ENCODE results near the gene SPDYE4.

The SPDYE4 gene

DNA sequence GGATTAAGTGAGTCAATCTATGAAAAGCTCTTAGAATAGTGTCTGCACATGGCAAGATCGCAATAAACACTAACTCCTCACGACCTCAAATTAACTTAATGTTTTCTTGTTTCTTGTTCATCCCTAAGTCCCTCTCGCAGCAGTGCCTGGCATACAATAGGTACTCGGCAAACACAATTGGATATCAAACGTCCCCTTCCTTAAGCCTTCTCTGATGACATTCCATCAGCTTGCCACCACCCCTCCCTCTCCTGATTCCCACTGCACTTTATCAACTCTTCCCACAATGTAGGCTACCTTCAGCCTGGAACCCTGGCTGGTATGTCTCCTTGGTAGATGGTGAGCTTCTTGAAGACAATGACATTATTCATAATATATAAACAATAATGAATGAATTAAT lies 47.1 kb downstream of the SPDYE4 start:
- no peak for DNase-seq (ENCODE audit: low spot score)

DNA sequence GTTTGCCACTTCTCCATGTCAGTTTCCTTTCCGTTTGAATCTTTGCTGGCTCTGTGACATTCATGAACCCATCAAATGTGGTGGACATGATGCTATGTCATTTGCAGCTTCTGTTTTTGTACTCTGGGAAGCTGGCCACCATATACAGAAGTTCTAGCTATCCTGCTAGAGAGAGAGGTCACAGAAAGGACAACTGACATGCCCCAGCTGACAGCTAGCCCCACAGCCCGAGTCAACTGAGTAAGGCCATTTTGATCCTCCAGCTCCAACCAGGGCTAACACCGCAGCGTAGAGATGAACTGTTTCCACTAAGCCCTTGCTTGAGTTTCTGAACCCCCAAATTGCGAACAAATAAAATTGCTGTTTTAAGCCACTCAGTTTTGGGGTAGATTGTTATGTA lies 47.5 kb downstream of the SPDYE4 start:
- DNase-seq (ENCODE audit: low spot score), result no peak

DNA sequence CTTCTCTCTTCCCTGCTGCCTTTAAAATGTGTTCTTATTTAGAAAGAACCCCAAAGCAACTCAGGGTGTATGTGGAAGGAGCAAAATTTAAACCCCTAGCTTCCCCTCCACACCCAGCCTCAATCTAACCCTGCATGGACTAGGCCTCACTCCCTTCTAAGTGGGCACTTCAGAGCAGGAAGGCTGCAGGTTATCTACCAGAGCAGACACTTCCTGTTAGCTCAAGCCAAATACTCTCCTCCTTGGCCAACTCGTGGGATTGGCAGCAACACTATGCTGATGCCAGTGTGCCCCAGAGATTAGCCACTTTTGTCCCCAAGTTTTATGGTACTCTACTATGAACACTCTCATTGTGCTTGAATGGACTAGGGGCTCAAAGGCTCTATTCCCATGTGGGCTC lies 49.3 kb downstream of the SPDYE4 start:
- no peak for DNase-seq (ENCODE audit: low spot score)

DNA sequence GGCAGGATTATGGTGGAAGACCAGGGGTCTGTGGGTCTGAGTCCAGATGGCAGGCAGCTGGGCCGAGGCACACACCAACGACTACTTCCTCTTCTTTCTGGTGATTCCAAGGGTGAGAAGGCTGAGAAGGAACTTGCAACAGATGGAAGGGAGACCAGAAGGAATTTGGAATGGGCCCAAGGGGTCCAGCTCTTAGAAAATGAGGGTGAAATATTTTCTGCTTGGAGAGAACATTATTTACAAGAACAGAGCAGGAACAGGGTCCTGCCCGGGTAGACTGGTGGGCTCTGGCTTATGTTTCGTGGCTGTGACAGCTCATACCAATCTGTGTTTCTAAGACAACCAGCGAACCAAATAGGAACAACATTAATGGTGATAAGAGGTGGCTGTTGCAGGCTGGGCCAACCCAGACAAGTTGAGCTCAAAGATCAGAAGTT lies 50.3 kb downstream of the SPDYE4 start:
- DNase-seq (ENCODE audit: low spot score), result no peak

DNA sequence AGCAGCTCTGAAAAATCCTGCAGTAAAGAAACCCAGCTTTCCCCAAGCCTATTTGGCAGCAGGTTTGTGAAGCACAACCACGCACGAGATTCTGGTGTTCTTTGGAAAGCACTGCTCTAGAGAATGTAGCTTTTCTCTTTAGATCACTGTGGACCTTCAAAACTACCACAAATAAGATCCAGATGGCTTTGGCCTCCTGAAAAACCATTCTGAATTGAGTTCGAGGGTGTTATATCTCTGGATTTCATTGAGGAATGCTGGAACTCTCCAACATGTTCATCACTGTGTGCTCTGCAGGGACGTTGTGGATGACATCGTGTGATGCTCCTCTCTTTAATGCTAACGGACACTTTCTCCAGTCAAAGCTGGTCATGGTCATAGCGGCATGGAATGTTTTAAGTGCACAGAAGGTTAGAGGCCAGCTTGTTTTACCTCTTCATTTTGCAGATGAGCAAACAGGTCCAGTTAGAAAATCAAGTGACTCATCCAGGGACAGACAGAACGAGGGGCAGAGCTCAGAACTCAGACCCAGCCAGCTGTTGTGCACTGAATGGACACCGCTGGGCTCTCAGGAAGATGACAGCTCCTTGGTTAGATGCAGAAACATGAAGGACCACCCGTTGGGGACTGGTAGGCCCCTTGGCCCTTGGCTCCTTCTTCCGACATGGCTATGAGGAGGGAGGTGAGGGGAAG lies 50.9 kb downstream of the SPDYE4 start:
- no peak for DNase-seq (ENCODE audit: low spot score)

DNA sequence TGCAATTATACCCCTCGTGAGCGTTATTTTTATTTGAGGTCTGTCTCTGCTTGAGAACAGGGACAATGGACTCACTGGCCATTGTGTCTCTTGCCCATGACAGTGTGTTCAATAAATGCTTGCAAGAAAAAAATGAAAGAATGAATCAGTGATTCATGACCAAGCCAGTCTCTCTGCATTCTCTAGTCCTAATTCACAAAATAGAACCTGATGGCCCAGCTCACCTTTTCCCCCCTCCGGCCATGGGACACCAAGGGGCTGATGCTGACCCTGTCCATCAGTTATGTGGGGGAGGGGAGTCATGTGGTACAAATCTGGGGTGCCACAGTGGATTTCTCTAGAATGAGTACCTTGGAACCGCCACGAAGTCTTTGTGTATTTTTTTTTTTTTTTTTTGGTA lies 51.9 kb downstream of the SPDYE4 start:
- DNase-seq (ENCODE audit: low spot score), result no peak

DNA sequence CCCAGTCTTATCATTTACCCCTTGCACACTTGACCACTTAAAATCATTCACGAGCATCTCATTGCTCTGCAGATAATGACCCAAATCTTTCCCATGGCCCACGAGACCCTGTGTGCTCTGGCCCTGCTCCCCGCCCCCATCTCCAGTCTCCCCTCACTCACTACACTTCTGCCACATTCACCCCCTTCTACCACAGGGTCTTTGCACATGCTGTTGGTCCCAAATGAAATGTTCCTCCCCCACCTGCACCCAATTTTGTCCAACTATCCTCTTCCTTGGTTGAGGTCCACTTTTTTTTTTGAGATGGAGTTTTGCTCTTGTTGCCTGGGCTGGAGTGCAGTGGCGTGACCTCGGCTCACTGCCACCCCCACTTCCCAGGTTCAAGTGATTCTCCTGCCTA lies 52.9 kb downstream of the SPDYE4 start:
- no peak for DNase-seq (ENCODE audit: low spot score)

DNA sequence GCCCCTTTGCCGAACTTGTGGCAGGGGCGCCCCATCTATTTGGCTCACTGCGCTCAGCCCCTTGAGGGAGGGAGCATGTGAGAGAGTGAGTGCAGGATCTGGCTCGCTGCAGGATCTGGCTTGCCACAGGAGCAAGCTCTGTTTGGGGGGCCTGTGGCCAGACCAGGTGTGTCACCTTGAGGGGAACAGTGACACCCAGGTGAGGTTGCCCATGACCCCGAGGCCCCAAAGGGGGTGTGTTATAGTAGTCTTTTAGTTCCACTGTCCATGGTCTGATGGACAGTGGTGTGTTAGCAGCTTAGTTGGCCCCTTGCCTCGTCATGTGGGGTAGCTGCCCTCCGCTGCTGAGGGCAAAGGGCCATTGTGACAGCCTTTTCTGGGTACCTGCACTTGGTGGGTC lies 55.3 kb downstream of the SPDYE4 start:
- no peak for DNase-seq (ENCODE audit: low spot score)

DNA sequence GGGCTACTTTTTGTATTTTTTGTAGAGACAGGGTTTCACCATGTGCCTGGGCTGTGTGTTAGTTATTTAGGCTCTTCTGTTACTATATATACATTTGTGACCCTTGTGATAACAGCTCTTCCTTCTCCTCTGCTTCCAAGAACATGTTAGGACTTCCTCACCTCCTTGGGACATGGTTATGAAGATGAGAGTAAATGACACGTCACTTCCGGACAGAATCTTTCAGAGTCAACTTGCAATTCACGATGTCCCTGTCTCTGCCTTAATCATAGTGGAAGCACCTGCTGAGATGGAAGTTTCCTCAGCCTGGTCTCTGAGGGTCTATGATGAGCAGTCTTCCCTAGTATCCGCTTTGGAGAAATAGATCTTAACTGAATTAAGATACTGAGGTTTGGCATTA lies 56.6 kb downstream of the SPDYE4 start:
- no peak for DNase-seq (ENCODE audit: low spot score)

DNA sequence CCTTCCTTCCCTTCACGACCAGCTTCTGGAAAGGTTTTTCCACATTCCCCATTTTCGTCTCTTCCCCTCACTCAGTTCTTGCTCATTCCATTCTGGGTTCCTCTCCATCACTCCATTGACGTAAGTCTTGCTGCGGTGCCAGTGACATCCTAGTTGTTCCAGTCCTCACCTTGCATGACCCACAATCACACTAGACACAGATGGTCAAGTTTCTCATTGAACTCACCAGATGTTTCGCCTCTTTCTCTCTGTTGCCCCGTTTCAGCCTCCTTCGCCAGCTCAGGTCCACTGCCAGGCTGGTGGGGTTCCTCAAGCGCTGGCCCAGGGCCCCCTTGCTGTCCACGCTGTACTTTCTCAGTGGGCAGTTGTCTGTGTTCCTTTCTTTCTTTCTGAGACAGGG lies 57.1 kb downstream of the SPDYE4 start:
- no peak for DNase-seq (ENCODE audit: low spot score)

All from NAMALWA (cell line).